H1 (cell line): ENCODE results near the gene TMOD4.

Experiments used
- BRCA1 ChIP-seq: IDR thresholded peaks from 2 replicates; pipeline ENCODE4 v1.6.1; 2012; ENCODE audit warnings: low read depth, low read length, improper control_type of control experiment
- CTCF ChIP-seq, 3 experiments: IDR thresholded peaks; 1 replicate in 2 of 3; 2 replicates in 1 of 3; pipeline versions ENCODE4 v1.5.1 to v1.6.1; 2011; ENCODE audit warnings: low read length in 3 of 3, mild to moderate bottlenecking in 3 of 3, inconsistent platforms in 2 of 3, low read depth in 1 of 3, moderate library complexity in 1 of 3; ENCODE audit not compliant: insufficient read depth in 1 of 3; ENCODE audit errors: control extremely low read depth in 1 of 3
- POLR2A ChIP-seq, 2 experiments: IDR thresholded peaks; 1 replicate in 1 of 2; 2 replicates in 1 of 2; pipeline ENCODE4 v1.6.1; 2011; ENCODE audit warnings: low read depth in 2 of 2, low read length in 2 of 2, mild to moderate bottlenecking in 2 of 2; ENCODE audit errors: control extremely low read depth in 1 of 2
- POLR2AphosphoS5 ChIP-seq: IDR thresholded peaks from 2 replicates; pipeline ENCODE4 v1.6.1; 2011; ENCODE audit warnings: low read depth, low read length
- YY1 ChIP-seq: IDR thresholded peaks from 2 replicates; pipeline ENCODE4 v1.6.1; 2011; ENCODE audit warnings: low read depth, mild to moderate bottlenecking, low read length

- TF ChIP-seq CTCF (IDR thresholded peaks at IDR 0.05; ENCODE audit: control extremely low read depth in 1 of 3, insufficient read depth in 1 of 3, low read depth in 1 of 3, low read length in 3 of 3) (no peak), POLR2AphosphoS5 (no peak), POLR2A (IDR thresholded peaks at IDR 0.05; ENCODE audit: control extremely low read depth in 1 of 2, low read depth in 2 of 2, low read length in 2 of 2) (no peak), YY1 (no peak), BRCA1 (no peak)
These were observed 41.4 kb downstream of the TMOD4 start for GRCh38 chr1:151134396-151134795.
